Natural killer cell (primary cell): ENCODE data around the gene NEU3. TPM values are rescaled to one million over a fixed set of nuclear protein-coding genes. Genes with fewer than 3 reads are reported as not detected.

Source experiments
- ATAC-seq, 3 donors: fragments of 150-1000 bp in 2 of 3; fragments of 200-7000 bp in 1 of 3; cut with Tn5 transposase; 1 replicate in 1 of 3; 2 replicates in 2 of 3; pipeline ENCODE4 v1.10.0; 2021; ENCODE audit warnings: mild to moderate bottlenecking in 2 of 3, moderate library complexity in 2 of 3
- DNase-seq, 2 donors: peaks; one replicate each; pipeline versions ENCODE4 v3.0.0 to v3.0.0-alpha.2; 2013 to 2021; ENCODE audit warnings: mixed read lengths in 1 of 2
- H3K27ac ChIP-seq: one replicate; pipeline ENCODE4 v1.5.1; 2013; ENCODE audit warnings: mild to moderate bottlenecking, low read length
- H3K27me3 ChIP-seq: one replicate; pipeline ENCODE4 v1.6.1; 2013; ENCODE audit warnings: low read length; ENCODE audit not compliant: control insufficient read depth, insufficient read depth
- H3K36me3 ChIP-seq: one replicate; pipeline ENCODE4 v1.6.1; 2013; ENCODE audit warnings: low read length; ENCODE audit not compliant: control insufficient read depth, insufficient read depth
- H3K4me1 ChIP-seq: one replicate; pipeline ENCODE4 v1.6.1; 2013; ENCODE audit warnings: low read length; ENCODE audit not compliant: control insufficient read depth, insufficient read depth
- H3K4me3 ChIP-seq: one replicate; pipeline ENCODE4 v1.5.1; 2013; ENCODE audit warnings: low read length
- H3K9me3 ChIP-seq: one replicate; pipeline ENCODE4 v1.6.1; 2013; ENCODE audit warnings: low read length; ENCODE audit not compliant: control insufficient read depth, insufficient read depth
- H3K27ac Mint-ChIP-seq, 2 donors: one replicate each; pipeline ENCODE4 v1.8.0; 2022; ENCODE audit warnings: mild to moderate bottlenecking in 2 of 2, mixed read lengths in 2 of 2, moderate library complexity in 1 of 2
- H3K27me3 Mint-ChIP-seq, 2 donors: one replicate each; pipeline ENCODE4 v1.8.0; 2022; ENCODE audit warnings: low read depth in 2 of 2, mixed read lengths in 2 of 2
- H3K36me3 Mint-ChIP-seq: one replicate; pipeline ENCODE4 v1.8.0; 2022; ENCODE audit warnings: mixed read lengths
- H3K4me1 Mint-ChIP-seq, 2 donors: one replicate each; pipeline ENCODE4 v1.8.0; 2022; ENCODE audit warnings: mixed read lengths in 2 of 2
- H3K4me3 Mint-ChIP-seq: one replicate; pipeline ENCODE4 v1.8.0; 2022; ENCODE audit warnings: mild to moderate bottlenecking, moderate library complexity, mixed read lengths
- H3K9me3 Mint-ChIP-seq, 2 donors: one replicate each; pipeline ENCODE4 v1.8.0; 2022; ENCODE audit warnings: mixed read lengths in 2 of 2
- WGBS: methylation state at CpG from one replicate; pipeline ENCODE4 v1.1.7; 2013; ENCODE audit warnings: missing lambda C conversion rate; ENCODE audit not compliant: insufficient coverage; 5-methylcytosine and 5-hydroxymethylcytosine counted together
- intact Hi-C: fragments of 100-400 bp; cut with micrococcal nuclease; formaldehyde crosslinking; loops from one replicate; pipeline ENCODE4 v1.14.2; 2022
- total RNA-seq, 4 donors: library from RNA; stranded (reverse); fragments of 120-200 nt in 1 of 4; gene quantifications; one replicate each; pipeline versions ENCODE4 v1.2.3 to v1.2.4, GENCODE V29; 2013 to 2022
- TF ChIP-seq, protein P1 (sequence below): fragments of 200-600 bp; IDR thresholded peaks from one replicate; pipeline ENCODE4 v1.8.0; 2022; ENCODE audit warnings: antibody characterized with exemption

Gene NEU3
- total RNA-seq, 3 donors from 2014 or later (not counting 1 experiment from before 2014, with no cell fraction given): 16.9 to 24.3 (median 17.5) TPM

DNA sequence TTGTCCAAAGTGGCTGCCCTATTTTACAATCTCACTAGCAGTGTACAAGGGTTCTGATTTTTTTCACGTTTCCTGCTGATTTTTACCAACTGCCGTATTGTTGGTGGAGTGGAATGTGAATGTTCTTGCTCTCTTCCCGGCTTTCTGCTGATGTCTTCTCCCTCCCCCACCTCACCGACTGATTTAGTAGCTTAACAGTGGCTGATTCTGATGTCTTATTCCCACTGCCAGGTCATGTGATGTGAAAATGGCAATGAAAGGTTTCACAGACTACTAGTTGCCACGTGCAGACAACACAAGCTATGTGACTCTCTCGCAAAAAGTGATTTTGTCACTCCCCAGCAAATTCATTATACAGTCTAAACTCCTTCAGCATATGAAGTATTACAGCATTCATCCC lies 17.3 kb upstream of the NEU3 start:
- peaks cover 18 to 30% of the 10 kb centered on the region in 2 donors for H3K4me1 Mint-ChIP-seq
- no peak overlapping the region for H3K27ac ChIP-seq
- H3K36me3 ChIP-seq: peaks cover 65% of the 10 kb centered on the region
- H3K27me3 Mint-ChIP-seq: no peaks in the 10 kb centered on the region
- H3K27me3 ChIP-seq: no peaks in the 10 kb centered on the region
- no peak for DNase-seq
- ATAC-seq: no peak
- no peaks in the 10 kb centered on the region for H3K9me3 ChIP-seq
- intact Hi-C loops: no loop called here
- H3K4me3 Mint-ChIP-seq: no peak overlapping the region
- WGBS: 95% methylated on average over 3 of the region's 6 CpGs
- TF ChIP-seq, protein P1, sequence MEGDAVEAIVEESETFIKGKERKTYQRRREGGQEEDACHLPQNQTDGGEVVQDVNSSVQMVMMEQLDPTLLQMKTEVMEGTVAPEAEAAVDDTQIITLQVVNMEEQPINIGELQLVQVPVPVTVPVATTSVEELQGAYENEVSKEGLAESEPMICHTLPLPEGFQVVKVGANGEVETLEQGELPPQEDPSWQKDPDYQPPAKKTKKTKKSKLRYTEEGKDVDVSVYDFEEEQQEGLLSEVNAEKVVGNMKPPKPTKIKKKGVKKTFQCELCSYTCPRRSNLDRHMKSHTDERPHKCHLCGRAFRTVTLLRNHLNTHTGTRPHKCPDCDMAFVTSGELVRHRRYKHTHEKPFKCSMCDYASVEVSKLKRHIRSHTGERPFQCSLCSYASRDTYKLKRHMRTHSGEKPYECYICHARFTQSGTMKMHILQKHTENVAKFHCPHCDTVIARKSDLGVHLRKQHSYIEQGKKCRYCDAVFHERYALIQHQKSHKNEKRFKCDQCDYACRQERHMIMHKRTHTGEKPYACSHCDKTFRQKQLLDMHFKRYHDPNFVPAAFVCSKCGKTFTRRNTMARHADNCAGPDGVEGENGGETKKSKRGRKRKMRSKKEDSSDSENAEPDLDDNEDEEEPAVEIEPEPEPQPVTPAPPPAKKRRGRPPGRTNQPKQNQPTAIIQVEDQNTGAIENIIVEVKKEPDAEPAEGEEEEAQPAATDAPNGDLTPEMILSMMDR: no peak
- H3K27ac Mint-ChIP-seq: peak overlapping the region in 1 of 2 donors; percentile 14
- H3K9me3 Mint-ChIP-seq: no peaks in the 10 kb centered on the region
- H3K36me3 Mint-ChIP-seq: peaks cover 7% of the 10 kb centered on the region
- H3K4me3 ChIP-seq: no peak overlapping the region
- no peaks in the 10 kb centered on the region for H3K4me1 ChIP-seq

DNA sequence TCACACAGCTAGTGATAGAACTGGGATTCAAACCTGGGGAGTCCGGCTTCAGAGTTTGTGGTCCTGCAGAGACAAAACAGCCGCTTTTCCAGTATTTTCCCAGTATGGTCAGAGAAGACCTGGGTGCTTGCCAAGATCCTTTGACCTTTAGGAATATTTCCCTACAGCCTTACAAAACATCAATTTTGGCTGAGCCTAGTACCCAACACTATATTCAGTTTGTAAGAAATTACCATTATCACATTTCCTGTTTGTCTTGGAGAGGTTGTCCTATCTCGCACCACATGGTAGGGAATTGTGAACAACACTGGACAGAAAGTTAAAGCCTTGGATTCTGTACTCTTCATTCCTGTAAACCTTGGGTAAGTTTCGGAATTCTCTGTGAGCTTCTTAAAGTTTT lies 10.7 kb upstream of the NEU3 start:
- Histone ChIP-seq H3K36me3 (peaks cover 42% of the 10 kb centered on the region), H3K4me3 (no peak overlapping the region), H3K27me3 (no peaks in the 10 kb centered on the region), H3K4me1 (no peaks in the 10 kb centered on the region), H3K27ac (no peak overlapping the region), H3K9me3 (no peaks in the 10 kb centered on the region)
- ATAC-seq: no peak
- TF ChIP-seq, protein P1: no peak
- Mint-ChIP-seq H3K4me1 (peaks cover 18 to 19% of the 10 kb centered on the region in 2 donors), H3K36me3 (peaks cover 7% of the 10 kb centered on the region), H3K27me3 (no peaks in the 10 kb centered on the region), H3K9me3 (no peaks in the 10 kb centered on the region), H3K4me3 (no peak overlapping the region), H3K27ac (no peak overlapping the region)
- intact Hi-C loops: no loop called here
- DNase-seq: no peak
- 96% methylated on average over 4 of the region's 4 CpGs for WGBS

DNA sequence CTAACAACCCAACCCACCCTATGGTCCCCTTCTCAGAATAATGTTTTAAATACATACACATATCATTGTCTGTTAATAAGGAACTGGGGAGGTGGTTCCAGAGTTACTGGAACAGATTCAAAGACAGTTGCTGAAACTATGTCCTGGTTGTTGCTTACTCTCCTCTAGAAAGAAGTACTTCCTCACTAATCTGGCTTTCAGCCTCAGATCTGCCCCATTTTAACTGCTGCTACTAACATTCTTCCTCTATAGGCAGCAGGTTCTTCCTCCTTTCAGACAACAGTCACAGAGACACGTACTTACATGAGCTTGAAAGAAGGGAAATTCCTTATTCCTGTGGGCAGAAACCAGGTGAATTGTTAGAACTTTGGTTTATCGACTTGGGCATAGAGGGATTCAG lies 8.1 kb upstream of the NEU3 start:
- Mint-ChIP-seq H3K4me1 (no peaks in the 10 kb centered on the region), H3K27ac (no peak overlapping the region), H3K27me3 (no peaks in the 10 kb centered on the region), H3K36me3 (no peaks in the 10 kb centered on the region), H3K9me3 (no peaks in the 10 kb centered on the region), H3K4me3 (no peak overlapping the region)
- ATAC-seq (no peak), DNase-seq (no peak)
- H3K27me3 ChIP-seq: no peaks in the 10 kb centered on the region
- no peak overlapping the region for H3K27ac ChIP-seq
- 100% methylated on average over 1 of the region's 2 CpGs for WGBS
- no peak overlapping the region for H3K4me3 ChIP-seq
- TF ChIP-seq, protein P1: no peak
- no peaks in the 10 kb centered on the region for H3K9me3 ChIP-seq
- no peaks in the 10 kb centered on the region for H3K4me1 ChIP-seq
- H3K36me3 ChIP-seq: peaks cover 22% of the 10 kb centered on the region
- intact Hi-C loops: no loop called here

DNA sequence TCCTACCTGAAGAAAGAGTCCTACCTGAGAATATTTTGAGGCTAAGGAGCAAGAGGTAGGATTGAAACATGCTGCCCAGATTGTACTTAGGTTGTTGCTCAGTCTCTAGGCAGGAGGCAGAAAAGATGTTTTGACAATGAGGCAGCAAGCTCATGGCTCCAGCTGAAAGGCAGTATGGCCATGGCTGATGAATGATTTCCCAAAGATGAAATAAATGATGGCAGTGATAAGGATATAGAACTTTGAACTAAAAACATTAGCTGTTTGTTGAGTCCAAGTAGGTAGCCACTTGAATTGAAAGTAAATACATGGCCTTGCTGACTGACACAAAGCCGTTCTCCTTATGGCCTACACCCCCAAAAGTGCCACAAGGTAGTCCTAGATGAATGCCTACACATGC lies 6.8 kb upstream of the NEU3 start:
- Mint-ChIP-seq H3K36me3 (no peaks in the 10 kb centered on the region), H3K27me3 (no peaks in the 10 kb centered on the region), H3K9me3 (no peaks in the 10 kb centered on the region), H3K4me3 (no peak overlapping the region), H3K4me1 (no peaks in the 10 kb centered on the region), H3K27ac (no peak overlapping the region)
- DNase-seq (no peak), ATAC-seq (no peak)
- intact Hi-C loops: no loop called here
- no peak overlapping the region for H3K27ac ChIP-seq
- TF ChIP-seq, protein P1: no peak
- H3K4me3 ChIP-seq: no peak overlapping the region
- no peaks in the 10 kb centered on the region for H3K9me3 ChIP-seq
- H3K27me3 ChIP-seq: no peaks in the 10 kb centered on the region
- H3K4me1 ChIP-seq: no peaks in the 10 kb centered on the region
- no CpG with 5 or more reads among the region's 1 CpG for WGBS
- H3K36me3 ChIP-seq: peaks cover 11% of the 10 kb centered on the region
